Kidney (tissue), 2 donors: ENCODE measurements around the gene CFAP221. TPM values are rescaled to one million over a fixed set of nuclear protein-coding genes. Genes with fewer than 3 reads are reported as not detected.

Experiments
- polyA plus RNA-seq: library from polyadenylated mRNA; stranded (reverse); fragments of 350-450 nt; fragmentation: Illumina TruSeq; extraction: RNeasy Lipid Tissue Mini Kit (QIAGEN cat#74804); gene quantifications from one replicate; pipeline ENCODE4 v1.2.3, GENCODE V29; 2014; ENCODE audit warnings: low read depth, low replicate concordance; ENCODE audit not compliant: insufficient read depth
- total RNA-seq: library from RNA; stranded (reverse); fragmentation: NEBNext Ultra II Directional; extraction: Animal tissue kit (Norgen Biotek cat#: 25700); gene quantifications from one replicate; pipeline ENCODE4 v1.2.1, GENCODE V29; 2021
- donor health status: DM: yes; HTN: yes; CAD: no.

CFAP221 gene
- total and polyA plus RNA-seq, 2 donors from 2014 or later = 15.9 to 58.7 TPM

Other genes starting within 250 kb of the CFAP221 start
- 12.4 TPM for gene C2orf76, start 177.6 kb upstream of the CFAP221 start, total RNA-seq
- gene C2orf76, start 177.6 kb upstream of the CFAP221 start, polyA plus RNA-seq = 31.3 TPM
- gene DBI, start 177.5 kb upstream of the CFAP221 start, total RNA-seq = 135 TPM
- gene DBI, start 177.5 kb upstream of the CFAP221 start, polyA plus RNA-seq = 1,066 TPM
- 59.4 TPM for gene TMEM37, start 112.6 kb upstream of the CFAP221 start, total RNA-seq
- gene TMEM37, start 112.6 kb upstream of the CFAP221 start, polyA plus RNA-seq = 221 TPM
- 15.9 TPM for gene SCTR, start 20.0 kb upstream of the CFAP221 start, total RNA-seq
- gene SCTR, start 20.0 kb upstream of the CFAP221 start, polyA plus RNA-seq = 7.3 TPM
- 13.3 TPM for gene TMEM177, start 134.8 kb downstream of the CFAP221 start, total RNA-seq
- gene TMEM177, start 134.8 kb downstream of the CFAP221 start, polyA plus RNA-seq = 31.5 TPM
- 46.4 TPM for gene PTPN4, start 215.5 kb downstream of the CFAP221 start, total RNA-seq
- 7.4 TPM for gene PTPN4, start 215.5 kb downstream of the CFAP221 start, polyA plus RNA-seq